ELR (cell line): Measurements from ENCODE around the gene TET3.
A peak's percentile ranks its signal among the peaks of the same experiment; 100 is the strongest.
"Not testable (repeated sequence)": the region's sequence is repeated elsewhere in the genome, so short reads cannot be mapped to it uniquely, and the experiment has no call there.

Source experiments
- DNase-seq: peaks from one replicate; pipeline ENCODE4 v3.0.0-alpha.2; 2015; ENCODE audit warnings: low read depth

Gene TET3

DNA sequence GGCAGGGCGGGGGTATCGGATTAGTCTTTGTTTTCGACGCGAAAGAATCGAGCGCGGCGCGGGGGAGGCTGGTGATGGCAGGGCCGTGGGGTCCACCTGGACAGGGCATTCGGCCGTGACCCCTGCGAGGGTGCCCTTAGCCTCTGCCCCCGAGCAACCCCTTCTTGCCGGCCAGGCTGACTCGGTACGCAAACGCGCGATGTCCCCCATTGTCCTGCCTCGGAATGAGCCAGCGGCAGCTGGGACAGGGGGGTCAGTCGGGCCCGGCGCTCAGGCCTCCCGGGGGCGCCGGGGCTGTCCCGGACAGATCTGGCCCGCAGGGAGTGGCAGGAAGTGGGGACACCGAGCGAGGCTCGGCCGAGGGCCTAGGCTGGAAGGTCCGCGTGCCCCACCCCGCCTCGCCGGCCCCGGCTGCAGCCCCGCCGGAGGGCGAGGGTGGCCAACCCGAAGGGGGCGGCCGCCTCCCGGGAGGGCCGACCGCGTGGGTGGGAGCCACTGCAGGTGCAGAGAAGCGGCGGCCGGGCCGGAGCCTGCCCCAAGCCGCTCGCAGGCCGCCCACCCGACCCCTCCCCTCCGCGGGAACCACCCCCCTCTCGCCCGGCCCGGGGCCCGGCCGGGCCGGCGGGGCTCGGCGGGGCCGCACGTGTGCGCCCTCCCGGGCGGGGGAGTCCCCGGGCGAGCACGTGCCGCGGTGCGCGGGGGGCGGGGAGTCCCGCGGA lies at the start of gene TET3:
Gene TET3, plus strand, starts transcription at position 708 of the 719 bp plus-strand sequence. CDS start 1,494 bp downstream, outside the sequence.
- peak; percentile 64 for DNase-seq

DNA sequence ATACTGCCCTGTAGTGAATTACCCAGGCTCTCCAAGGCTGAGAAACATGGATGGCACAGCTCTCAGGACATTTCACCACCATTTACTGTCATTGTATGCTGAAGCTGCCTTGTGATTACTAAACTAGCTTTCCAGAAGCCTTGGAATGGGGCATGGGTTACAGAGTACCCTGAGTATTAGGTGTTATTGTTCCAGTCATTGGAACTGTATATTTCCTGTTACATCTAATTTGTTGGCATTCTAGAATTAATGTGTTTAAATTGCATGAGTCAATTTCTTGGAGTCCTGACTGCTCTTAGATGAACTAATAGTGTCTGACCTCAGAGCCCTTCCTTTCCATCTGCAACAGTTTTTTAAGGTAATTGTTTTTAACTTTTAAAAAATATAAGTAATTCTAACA lies 49.1 kb upstream of the TET3 start:
- peak; percentile 26 for DNase-seq

DNA sequence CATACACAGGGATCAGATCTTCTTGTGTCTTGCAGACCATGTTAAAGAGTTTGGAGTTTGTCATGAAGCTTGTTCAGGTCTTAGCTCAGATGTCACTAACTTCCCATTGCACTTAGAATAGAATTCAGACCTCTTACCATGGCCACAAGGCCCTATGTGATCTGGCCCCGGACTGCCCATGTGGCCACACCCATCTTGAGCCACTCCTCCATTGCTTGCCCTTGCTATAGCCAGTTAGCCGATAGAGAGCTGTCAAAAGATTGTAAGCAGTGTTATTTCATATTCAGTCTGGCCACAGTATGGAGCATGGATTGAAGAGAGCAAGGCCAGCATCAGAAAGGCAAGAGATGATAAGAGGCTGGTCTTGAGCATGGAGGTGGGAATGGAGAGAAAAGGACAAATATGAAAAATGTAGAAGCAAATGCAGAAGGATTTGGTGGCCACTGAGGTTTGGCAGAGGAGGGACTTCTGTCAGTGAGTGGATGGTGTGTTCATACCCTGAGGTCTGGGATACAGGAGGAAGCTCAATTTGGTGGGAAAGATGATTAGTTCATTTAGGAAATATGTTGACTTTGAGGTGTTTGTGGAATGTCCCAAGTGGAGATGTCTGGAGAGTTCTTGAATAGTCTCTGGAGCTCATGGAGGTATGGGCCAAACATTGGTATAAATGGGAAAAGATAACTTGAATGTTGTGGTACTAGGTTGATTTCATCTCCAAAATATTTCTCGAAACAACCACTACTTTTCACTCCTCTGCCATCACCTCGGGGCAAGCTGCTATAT lies 47.4 kb upstream of the TET3 start:
- no peak for DNase-seq

DNA sequence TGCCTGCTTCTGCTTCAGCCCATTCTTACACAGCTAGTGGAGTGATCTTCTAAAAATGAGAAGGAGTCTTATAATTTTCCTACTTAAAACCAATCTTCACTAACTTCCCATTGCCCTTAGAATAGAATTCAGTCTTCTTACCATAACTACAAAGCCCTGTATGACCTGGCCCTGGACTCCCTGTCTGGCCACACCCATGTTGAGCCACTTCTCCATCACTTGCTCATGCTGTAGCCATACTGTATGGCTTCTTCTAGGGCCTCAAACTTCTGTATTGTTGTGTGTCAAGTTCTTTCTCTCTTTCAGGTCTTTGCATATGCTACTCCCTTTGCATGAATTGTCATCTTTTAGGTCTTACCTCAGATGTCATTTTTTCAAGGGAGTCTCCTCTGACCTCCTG lies 46.8 kb upstream of the TET3 start:
- DNase-seq, result peak; percentile 31

DNA sequence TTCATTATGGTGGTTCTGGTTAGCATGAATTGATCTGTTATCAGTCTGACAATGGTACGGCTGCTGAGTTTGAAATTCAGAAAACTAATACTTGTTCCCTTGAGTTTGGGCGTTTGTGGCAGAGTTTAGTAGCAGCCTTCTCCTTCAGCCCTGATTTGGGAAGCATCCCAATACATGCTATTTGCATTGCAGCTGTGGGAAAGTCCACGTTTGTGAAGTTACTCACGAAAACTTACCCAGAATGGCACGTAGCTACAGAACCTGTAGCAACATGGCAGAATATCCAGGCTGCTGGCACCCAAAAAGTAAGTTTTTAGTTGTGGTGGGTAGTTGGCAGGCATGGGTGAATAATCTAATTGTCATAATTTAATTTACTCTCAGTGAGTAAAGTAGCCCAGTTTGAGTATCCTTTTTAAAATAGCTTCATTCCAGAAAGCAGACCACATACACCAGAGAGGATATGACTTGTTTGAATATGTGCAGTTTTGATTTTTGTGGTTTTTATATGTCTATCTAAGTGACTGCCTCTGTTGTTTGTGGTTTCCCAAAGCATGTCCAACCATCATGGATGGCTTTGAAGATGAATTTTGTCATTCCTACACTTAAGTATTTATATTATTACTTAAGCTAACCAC lies 45.9 kb upstream of the TET3 start:
- DNase-seq, result peak; percentile 87

DNA sequence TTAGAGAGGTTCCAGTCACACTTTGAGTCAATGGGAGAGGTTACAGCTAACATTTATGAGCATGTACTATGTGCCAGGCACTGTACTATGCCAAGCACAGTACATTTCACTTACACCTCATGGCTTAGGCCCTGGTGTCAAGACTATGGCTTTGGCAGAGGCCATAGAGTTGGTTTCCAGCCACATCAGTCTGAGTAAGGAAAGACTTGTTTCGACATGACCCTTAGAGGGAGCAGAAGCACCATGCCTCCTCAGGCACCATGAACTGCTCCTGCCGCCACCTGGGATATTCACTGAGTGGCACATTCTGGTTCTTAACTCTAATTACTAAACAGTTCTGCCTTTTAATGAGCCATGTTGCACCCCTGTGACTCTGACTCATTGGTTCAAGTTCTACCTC lies 45.3 kb upstream of the TET3 start:
- peak; percentile 42 for DNase-seq

DNA sequence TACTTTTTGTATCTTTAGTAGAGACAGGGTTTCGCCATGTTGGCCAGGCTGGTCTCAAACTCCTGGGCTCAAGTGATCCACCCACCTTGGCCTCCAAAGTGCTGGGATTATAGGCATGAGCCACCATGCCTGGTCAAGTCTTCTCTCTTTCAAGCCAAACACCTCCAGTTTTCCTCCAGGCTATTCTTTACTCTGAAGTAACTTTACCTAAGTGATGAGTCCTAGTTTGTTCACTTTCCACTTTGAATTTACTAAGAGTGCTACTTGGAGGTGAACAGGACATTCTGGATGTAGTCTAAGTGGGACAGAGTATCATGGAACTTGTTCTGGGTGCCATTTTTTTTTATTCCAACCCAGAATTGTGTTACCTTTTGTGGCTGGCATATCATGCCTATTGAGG lies 44.6 kb upstream of the TET3 start:
- not testable (repeated sequence) for DNase-seq

DNA sequence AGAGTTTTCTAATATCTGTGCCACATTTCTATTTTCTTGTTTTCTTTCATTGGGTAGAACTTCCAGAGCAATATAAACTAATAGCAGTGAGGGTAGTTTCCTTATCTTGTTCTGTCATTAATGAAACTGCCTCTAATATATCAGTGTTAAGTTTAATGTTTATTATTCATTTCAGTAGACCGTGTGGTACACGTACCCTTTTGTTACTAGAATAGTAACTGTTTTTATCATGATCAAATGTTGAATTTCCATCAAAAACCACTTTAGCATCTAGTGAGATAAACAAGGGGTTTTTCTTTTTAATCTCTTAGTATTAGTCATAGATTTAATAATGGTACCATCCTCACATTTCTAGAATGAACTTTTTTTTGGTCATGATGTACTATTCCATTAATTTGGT lies 42.0 kb upstream of the TET3 start:
- DNase-seq, result no peak

DNA sequence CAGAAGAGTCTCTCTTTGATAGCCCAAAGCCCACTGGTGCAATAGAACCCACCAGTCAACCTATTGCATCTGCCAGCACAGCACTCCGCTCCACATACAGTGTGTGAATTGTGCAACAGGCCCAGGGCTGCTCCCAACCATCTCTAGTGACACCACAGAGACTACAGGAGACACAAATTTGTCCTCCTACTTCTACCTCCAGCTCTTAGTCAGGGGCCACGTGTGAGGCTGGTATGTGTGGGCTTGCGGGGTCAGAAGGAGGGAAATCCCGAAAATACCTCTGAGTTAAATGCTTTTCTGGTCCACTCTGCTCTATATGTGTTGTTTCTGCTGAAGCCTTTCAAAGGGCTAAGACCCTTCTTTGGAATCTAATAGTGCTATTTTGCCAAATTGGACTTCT lies 40.0 kb upstream of the TET3 start:
- no peak for DNase-seq

DNA sequence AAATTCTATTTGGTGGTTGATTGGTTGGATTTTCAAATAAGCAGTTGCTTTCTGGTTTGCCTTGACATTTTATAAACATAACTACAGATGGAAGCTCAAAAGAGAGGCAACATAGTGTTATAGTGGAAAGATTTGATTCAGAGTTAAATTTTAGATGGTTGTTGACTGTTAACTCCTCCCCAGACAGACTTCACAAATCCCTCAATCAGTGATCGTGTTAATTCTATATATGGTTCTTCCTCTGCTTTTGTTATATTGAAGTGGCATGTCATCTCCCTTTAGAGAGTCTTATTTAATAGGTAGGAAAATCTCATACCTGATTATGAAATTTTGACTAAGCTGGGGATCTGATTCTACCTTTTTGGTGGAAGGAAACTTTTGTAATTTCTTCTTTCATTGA lies 38.5 kb upstream of the TET3 start:
- no peak for DNase-seq

DNA sequence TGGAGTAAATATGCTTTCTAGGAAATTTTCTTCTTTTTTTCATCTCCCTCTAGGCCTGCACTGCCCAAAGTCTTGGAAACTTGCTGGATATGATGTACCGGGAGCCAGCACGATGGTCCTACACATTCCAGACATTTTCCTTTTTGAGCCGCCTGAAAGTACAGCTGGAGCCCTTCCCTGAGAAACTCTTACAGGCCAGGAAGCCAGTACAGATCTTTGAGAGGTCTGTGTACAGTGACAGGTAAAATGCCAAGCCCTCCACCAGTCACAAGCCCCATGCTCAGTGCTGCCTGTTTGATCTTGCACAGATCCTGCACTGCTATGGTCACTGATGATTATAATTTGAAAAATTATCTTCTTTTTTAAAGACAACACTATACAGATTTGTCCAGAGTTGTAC lies 38.0 kb upstream of the TET3 start:
- DNase-seq, result no peak

DNA sequence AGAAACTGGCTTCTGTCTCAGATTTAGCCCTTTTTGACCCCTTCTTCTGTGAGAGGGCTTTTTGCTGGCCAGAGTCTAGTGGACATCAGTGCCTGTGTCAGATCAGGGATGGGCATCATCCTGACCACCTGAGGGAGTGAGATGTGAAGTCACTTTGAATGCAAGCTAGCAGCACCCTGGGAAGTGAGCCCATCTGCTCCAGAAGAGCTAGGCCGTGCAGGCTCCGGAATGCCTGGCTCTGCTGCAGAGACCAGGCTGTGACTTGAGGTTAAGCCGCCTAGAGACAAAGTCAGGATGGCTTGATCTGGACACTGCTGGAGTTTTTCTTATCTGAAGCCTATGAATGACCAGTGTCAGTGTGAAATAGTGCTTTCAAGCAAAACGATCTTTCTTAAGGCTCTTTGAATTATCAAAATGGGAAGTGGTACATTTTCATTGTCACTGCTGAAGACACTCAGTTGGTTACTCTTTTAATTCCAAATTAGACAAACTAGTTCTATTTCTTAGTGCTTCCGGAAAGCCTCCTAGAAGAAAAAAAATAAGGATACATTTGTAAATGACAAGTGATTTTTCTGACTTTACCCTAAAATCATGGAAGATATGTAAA lies 37.2 kb upstream of the TET3 start:
- no peak for DNase-seq

DNA sequence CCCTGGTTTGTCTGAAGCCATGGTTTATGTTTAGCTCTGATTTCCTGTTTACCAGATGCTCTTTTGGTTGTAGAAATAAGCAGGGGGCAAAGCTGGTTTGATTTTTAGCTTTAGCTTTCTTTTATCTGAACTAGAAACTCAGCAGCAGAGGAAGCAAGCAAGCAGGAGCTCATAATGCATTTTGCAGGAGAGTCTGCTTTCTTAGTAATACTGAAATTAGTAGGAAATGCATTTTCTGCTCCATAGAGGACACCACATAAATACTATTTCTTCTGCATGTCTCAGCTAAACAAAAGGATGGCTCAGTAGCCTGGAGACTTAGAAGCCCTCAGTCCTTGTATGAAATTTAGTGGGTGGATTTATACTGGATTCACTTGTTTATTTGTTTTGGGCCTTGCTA lies 34.9 kb upstream of the TET3 start:
- no peak for DNase-seq

DNA sequence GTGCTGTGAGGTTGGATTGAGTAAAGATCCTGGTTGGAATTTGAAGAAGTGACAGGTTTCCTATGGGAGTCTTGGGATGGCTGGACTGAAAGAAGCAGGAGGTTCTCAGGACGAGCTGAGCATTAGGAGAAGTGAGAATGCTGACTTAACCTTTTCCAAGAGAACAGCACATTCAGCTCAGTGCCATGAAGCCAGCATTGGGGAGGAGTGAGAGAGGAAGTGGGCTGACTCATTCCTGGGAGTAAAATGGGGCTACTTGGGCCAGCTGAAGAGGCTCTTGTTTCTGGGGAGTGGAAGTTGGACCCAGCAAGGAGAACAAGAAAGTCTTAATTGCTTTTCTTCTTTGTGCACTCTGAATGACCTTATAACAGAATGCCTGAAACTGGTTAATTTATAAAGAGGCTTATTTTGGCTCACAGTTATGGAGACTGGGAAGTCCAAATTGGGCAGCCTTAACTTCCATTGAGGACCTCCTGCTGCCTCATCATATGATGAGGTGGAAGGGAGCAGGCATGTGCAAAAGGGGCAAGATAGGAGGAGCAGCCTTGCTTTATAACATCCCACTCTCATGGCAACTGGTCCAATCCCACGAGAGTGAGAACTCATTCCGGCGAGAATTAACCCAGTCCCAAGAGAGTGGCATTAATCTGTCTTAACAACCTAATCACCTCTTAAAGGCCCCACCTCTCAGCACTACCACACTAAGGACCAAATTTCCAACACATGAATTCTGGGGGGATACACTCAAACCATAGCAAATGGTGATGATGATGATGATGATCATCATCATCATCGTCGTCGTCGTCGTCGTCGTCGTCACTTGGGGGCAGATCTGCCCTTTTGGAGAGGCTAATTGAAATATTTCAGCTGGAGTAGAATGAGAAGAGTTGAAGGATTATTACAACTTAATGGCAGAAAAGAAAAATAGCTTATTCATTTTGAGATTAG lies 31.9 kb upstream of the TET3 start:
- peak; percentile 71 for DNase-seq

DNA sequence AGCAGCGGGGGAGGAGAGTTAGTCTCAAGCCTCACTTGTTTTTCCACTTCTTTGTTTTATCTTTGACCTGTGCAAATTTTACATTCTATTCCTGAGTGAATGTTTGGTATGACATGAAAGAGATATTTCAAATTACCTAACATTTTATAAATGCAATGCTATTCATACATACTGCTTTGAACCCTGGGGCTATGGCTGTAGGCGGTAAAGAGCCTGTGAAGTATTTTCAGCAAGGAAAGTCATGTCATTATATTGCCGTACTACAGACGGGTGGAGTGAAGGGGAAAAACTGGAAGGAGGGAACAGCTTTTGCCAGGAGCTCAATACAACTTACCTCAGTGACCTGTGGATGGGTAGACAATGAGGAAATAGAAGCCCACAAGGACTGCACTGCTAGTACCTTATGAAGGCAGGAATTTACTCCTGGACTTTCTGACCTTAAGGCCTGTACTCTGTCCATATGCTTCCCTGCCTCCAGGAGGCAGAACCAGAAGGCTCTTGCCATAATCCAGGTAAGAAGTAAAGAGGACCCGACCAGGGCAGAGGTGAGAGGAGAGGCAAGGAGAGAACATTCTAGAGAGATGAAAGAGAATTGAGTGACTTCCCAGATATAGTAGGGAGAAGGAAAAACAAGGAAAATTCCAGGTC lies 28.4 kb upstream of the TET3 start:
- no peak for DNase-seq

DNA sequence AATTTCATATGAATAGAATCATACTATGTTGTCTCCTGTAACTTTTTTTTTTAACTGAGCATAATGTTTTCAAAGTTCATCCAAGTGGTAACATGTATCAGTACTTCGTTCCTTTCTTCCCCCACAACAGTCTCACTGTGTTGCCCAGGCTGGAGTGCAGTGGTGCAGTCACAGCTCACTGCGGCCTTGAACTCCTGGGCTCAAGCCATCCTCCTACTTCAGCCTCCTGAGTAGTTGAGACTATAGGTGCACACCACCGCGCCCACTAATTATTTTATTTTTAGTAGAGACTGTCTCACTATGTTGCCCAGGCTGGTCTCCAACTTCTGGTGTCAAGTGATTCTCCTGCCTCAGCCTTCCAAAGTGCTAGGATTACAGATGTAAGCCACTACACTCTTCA lies 23.4 kb upstream of the TET3 start:
- no peak for DNase-seq

DNA sequence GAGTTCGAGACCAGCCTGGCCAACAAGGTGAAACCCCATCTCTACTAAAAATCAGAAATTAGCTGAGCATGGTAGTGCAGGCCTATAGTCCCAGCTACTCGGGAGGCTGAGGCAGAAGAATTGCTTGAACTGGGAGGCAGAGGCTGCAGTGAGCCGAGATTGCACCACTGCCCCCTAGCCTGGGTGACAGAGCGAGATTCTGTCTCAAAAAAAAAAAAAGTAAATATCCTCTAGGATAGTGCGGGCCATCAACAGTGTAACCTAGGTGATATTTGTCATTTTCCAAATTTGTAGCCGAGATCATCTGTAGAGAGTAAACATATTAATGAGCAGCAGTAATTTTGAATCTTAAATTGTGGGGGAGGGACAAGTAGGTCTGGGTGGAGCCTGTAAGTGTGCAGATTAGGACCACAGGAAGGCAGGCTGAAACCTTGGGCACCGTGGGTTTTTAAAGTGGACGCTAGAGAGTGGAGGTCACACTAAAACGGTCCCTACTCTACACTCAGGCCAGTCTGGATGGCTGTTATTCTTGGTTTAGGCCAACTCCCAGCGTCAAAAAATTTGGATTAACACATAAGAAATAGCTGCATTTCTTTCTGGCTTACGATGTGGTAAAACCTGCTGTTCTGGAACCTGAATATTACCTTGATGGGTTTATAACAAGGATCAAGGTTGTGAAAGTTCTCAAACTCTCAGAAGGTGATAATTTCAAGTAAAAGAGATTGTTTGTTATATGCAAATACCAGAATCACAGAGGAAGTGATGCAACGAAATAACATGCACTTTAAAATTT lies 22.7 kb upstream of the TET3 start:
- no peak for DNase-seq

DNA sequence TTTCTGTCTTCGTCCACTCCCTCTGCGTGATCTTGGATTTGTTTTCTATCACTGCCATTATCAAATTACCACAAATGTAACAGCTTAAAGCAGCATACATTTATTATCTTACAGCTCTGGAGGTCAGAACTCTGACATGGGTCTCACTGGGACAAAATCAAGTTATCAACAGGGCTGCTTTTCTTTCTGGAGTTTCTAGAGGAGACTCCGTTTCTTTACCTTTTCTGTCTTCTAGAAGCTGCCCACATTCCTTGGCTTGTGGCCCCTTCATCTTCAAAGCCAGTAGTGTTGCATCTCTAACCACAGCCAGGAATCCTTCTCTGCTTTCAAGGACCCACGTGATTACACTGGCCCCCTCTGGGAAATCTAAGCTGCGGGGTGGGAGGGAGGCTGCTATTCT lies 21.9 kb upstream of the TET3 start:
- DNase-seq, result no peak

DNA sequence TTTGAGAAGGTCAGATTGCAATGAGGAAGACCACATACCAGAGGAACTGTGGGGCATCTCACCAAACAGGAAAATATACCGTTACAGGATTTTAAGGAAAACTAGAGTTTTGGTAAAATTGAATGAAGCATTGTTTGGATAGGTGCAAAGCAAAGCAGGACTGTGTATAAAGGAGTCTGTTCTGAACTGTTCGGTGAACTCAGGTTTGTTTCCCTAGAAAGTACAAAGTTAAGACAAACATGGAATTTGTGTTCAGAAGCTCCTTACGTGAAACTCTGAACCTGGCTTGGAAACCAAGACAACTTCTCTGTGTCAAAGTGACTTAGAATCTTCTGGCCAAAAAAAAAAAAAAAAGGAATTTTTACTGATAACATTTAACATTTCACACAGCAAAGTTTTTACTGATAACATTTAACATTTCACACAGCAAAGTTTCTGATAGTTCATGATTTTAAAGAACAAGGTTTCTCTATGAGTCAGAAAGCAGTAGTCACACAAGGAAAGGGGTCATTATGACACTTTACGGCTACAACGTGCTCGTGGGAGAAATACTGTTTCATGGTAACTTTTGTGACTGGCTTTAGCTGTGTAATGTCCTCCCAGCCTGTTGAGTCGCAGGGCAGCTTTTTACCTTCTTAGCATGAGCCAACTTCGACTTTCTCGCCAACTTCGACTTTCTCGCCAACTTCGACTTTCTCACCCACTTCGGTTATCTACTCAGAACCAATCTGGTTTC lies 21.2 kb upstream of the TET3 start:
- DNase-seq, result no peak

DNA sequence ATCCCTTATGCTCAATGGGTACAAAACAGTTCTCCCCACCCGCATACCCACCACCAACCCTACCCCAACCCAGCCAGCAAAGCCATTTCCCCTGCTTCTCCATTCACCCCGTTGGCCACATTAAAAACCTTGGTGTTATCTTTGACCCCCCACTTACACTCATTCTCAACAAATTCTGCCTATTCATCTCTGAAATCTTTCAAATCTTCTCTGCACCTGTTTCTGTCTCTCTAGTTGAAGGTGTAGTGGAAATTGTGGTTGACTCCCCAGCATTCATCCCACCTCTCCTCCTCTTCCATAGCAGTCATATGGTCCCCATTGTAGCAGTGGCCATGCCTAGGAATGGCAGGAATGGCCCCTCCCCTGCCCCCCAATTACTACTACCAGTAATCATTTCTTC lies 20.5 kb upstream of the TET3 start:
- no peak for DNase-seq
